Fibroblast of pulmonary artery (primary cell): ENCODE results near the gene DPY19L1.
A peak's percentile ranks its signal among the peaks of the same experiment; 100 is the strongest.

Source experiments
- DNase-seq: peaks from one replicate; pipeline ENCODE4 v3.0.0-alpha.2; 2010; ENCODE audit warnings: low read depth
- H3K4me3 ChIP-seq: replicated peaks from 2 replicates; pipeline ENCODE4 v1.5.1; 2011; ENCODE audit warnings: low read depth, mild to moderate bottlenecking, control low read depth, low read length, moderate library complexity
- CTCF ChIP-seq: IDR thresholded peaks from 2 replicates; pipeline ENCODE4 v1.5.1; 2011; ENCODE audit warnings: mild to moderate bottlenecking, control low read depth, low read length, inconsistent platforms; ENCODE audit errors: missing control alignments

The DPY19L1 gene

GRCh38 chr7:35021445-35021844 lies 15.8 kb downstream of the DPY19L1 start:
- no peak for TF ChIP-seq CTCF

GRCh38 chr7:35019801-35020200 lies 17.5 kb downstream of the DPY19L1 start:
- no peak for TF ChIP-seq CTCF
- no peak overlapping the region for H3K4me3 ChIP-seq
- DNase-seq, result no peak

More at GRCh38 chr7:35021445-35021844, 15.8 kb downstream of the DPY19L1 start:
- no peak for DNase-seq
- H3K4me3 ChIP-seq, result no peak overlapping the region

GRCh38 chr7:35019179-35019729 lies 18.0 kb downstream of the DPY19L1 start:
- no peak for TF ChIP-seq CTCF
- no peak overlapping the region for H3K4me3 ChIP-seq
- DNase-seq, result no peak

GRCh38 chr7:35015346-35015859 lies 21.9 kb downstream of the DPY19L1 start:
- DNase-seq, result peak; percentile 57
- H3K4me3 ChIP-seq, result no peak overlapping the region
- TF ChIP-seq CTCF, result no peak

GRCh38 chr7:35012160-35012559 lies 25.1 kb downstream of the DPY19L1 start:
- no peak overlapping the region for H3K4me3 ChIP-seq
- TF ChIP-seq CTCF, result no peak
- no peak for DNase-seq

- no peak overlapping the region for H3K4me3 ChIP-seq
- TF ChIP-seq CTCF, result no peak
- no peak for DNase-seq
These were observed 26.2 kb downstream of the DPY19L1 start for GRCh38 chr7:35011085-35011484.

GRCh38 chr7:35007768-35008167 lies 29.5 kb downstream of the DPY19L1 start:
- H3K4me3 ChIP-seq, result no peak overlapping the region
- no peak for TF ChIP-seq CTCF
- no peak for DNase-seq
